ENCODE results near the gene CD151. TPM values are rescaled to one million over a fixed set of nuclear protein-coding genes. Genes with fewer than 3 reads are reported as not detected.

Gene CD151
- total RNA-seq, 1 donor from 2014 or later, result 377 TPM

DNA sequence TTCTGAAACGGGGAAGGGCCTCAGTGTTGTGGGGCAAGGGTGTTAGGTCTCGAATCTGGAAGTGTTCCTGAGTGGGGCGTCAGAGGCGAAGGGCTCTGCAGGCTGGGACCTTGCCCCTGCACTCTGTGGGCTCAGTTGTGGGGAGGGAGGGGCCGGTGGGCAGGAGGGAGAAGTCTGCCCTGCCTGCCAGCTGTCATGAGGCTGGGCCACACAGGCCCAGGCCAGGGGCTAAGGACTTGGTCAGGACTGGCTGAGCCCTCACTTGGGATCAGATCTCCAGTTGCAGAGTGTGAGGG, 4.9 kb upstream of the CD151 start, which contains the start of gene CRACR2B:
Gene CRACR2B, plus strand, starts transcription at position 23 of the 296 bp plus-strand sequence. CDS start 689 bp downstream, outside the sequence.
- Mint-ChIP-seq H3K27me3 (ENCODE audit: unreplicated experiment) (no peaks in the 10 kb centered on the region), H3K36me3 (ENCODE audit: unreplicated experiment) (peaks cover 7% of the 10 kb centered on the region), H3K27ac (ENCODE audit: unreplicated experiment) (peak within 1 kb of the TSS; percentile 54), H3K4me3 (ENCODE audit: unreplicated experiment) (peak within 1 kb of the TSS; percentile 40), H3K9me3 (ENCODE audit: unreplicated experiment) (no peaks in the 10 kb centered on the region), H3K4me1 (ENCODE audit: unreplicated experiment) (peaks cover 49% of the 10 kb centered on the region)
- TF ChIP-seq, protein P1, sequence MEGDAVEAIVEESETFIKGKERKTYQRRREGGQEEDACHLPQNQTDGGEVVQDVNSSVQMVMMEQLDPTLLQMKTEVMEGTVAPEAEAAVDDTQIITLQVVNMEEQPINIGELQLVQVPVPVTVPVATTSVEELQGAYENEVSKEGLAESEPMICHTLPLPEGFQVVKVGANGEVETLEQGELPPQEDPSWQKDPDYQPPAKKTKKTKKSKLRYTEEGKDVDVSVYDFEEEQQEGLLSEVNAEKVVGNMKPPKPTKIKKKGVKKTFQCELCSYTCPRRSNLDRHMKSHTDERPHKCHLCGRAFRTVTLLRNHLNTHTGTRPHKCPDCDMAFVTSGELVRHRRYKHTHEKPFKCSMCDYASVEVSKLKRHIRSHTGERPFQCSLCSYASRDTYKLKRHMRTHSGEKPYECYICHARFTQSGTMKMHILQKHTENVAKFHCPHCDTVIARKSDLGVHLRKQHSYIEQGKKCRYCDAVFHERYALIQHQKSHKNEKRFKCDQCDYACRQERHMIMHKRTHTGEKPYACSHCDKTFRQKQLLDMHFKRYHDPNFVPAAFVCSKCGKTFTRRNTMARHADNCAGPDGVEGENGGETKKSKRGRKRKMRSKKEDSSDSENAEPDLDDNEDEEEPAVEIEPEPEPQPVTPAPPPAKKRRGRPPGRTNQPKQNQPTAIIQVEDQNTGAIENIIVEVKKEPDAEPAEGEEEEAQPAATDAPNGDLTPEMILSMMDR (IDR thresholded peaks at IDR 0.05), result no peak
- no peak for DNase-seq (ENCODE audit: extremely low spot score, unreplicated experiment)

- Mint-ChIP-seq H3K27ac (ENCODE audit: unreplicated experiment) (peak overlapping the region; percentile 54), H3K4me1 (ENCODE audit: unreplicated experiment) (peaks cover 49% of the 10 kb centered on the region), H3K27me3 (ENCODE audit: unreplicated experiment) (no peaks in the 10 kb centered on the region), H3K36me3 (ENCODE audit: unreplicated experiment) (peaks cover 7% of the 10 kb centered on the region), H3K4me3 (ENCODE audit: unreplicated experiment) (no peak overlapping the region), H3K9me3 (ENCODE audit: unreplicated experiment) (no peaks in the 10 kb centered on the region)
- no peak for DNase-seq (ENCODE audit: extremely low spot score, unreplicated experiment)
- TF ChIP-seq, protein P1 (IDR thresholded peaks at IDR 0.05), result no peak
Observed at GRCh38 chr11:828506-829175, 4.1 kb upstream of the CD151 start.

DNA sequence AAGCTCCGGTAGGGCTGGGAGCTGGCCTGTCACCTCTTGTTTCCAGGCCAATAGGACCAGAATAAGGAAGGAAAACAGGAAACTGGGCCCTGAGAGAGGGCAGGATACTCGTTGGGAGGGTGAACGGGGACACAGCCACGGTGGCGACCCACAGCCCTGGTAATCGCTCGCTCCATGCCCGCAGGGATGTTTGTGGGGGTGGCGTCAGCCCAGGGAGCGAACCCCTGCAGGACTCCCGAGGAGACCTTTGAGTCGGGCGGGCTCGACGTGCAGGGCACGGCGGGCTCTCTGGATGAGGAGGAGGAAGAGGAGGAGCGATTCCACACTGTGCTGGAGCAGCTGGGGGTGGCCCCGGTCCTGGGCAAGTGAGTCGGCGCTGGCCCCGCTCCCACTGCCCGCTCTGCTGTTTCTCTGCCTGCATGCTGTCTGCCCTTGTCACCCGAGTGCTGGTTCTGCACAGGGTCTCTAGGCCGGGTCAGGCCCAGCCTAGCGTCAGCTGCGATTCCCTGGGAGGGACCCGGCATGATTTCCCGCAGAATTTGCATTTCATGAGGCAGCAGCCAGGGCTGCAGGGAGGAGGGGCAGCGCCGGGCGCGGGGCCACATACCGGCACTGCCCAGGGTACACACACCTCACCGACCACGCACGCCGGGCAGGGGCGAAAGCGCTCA, 3.4 kb upstream of the CD151 start:
- Mint-ChIP-seq H3K9me3 (ENCODE audit: unreplicated experiment) (no peaks in the 10 kb centered on the region), H3K4me3 (ENCODE audit: unreplicated experiment) (peak overlapping the region; percentile 58), H3K27me3 (ENCODE audit: unreplicated experiment) (no peaks in the 10 kb centered on the region)

GRCh38 chr11:829847-830294, 2.9 kb upstream of the CD151 start:
- Mint-ChIP-seq H3K27ac (ENCODE audit: unreplicated experiment) (peak overlapping the region; percentile 54), H3K27me3 (ENCODE audit: unreplicated experiment) (no peaks in the 10 kb centered on the region), H3K4me1 (ENCODE audit: unreplicated experiment) (peaks cover 62% of the 10 kb centered on the region), H3K4me3 (ENCODE audit: unreplicated experiment) (peak overlapping the region; percentile 58), H3K36me3 (ENCODE audit: unreplicated experiment) (peaks cover 5% of the 10 kb centered on the region), H3K9me3 (ENCODE audit: unreplicated experiment) (no peaks in the 10 kb centered on the region)
- TF ChIP-seq, protein P1 (IDR thresholded peaks at IDR 0.05), result no peak
- DNase-seq (ENCODE audit: extremely low spot score, unreplicated experiment), result no peak

More for the DNA sequence above, 3.4 kb upstream of the CD151 start:
- Mint-ChIP-seq H3K4me1 (ENCODE audit: unreplicated experiment) (peaks cover 56% of the 10 kb centered on the region), H3K27ac (ENCODE audit: unreplicated experiment) (peak overlapping the region; percentile 54), H3K36me3 (ENCODE audit: unreplicated experiment) (peaks cover 7% of the 10 kb centered on the region)
- DNase-seq (ENCODE audit: extremely low spot score, unreplicated experiment), result no peak
- TF ChIP-seq, protein P1 (IDR thresholded peaks at IDR 0.05), result no peak
